Activated naive CD4-positive, alpha-beta T cell treated with anti-CD3 and anti-CD28 coated beads, Interleukin-2, amount 10 ng/mL, durations not matched to agents 5 hours and 36 hours (primary cell): ENCODE data around the gene PEX5. TPM values are rescaled to one million over a fixed set of nuclear protein-coding genes. Genes with fewer than 3 reads are reported as not detected.

Experiments
- total RNA-seq, 2 experiments: library from RNA; stranded (reverse); gene quantifications; one replicate each; pipeline ENCODE4 v1.2.3, GENCODE V29; 2021

PEX5 gene
- 10 to 100 TPM; 19.9 to 22.2 TPM for total RNA-seq

GRCh38 chr12:7189398-7190267, at the start of gene PEX5:
Gene PEX5 (plus strand): TSS chr12:7189686. CDS start chr12:7190378, 692 bp downstream.

Other genes with a start within 250 kb of the PEX5 start
- gene RNU7-1, start 245.9 kb upstream of the PEX5 start, total RNA-seq = not detected
- gene C12orf57, start 245.7 kb upstream of the PEX5 start, total RNA-seq = 100 to 1,000 TPM; 239 to 248 TPM
- gene PTPN6, start 238.3 kb upstream of the PEX5 start, total RNA-seq = 100 to 1,000 TPM; 394 to 402 TPM
- gene PHB2, start 219.0 kb upstream of the PEX5 start, total RNA-seq = 100 to 1,000 TPM; 216 TPM
- gene EMG1, start 218.8 kb upstream of the PEX5 start, total RNA-seq = 10 to 100 TPM; 46.4 to 51.7 TPM
- gene LPCAT3, start 171.2 kb upstream of the PEX5 start, total RNA-seq = 10 to 100 TPM; 34.7 to 37.2 TPM
- 1 to 10 TPM; 1.5 to 1.9 TPM for gene C1S, start 129.0 kb upstream of the PEX5 start, total RNA-seq
- gene C1R, start 97.2 kb upstream of the PEX5 start, total RNA-seq = 1 to 10 TPM; 3.1 TPM
- gene C1RL, start 80.5 kb upstream of the PEX5 start, total RNA-seq = 10 to 100 TPM; 25.9 to 31.3 TPM
- 1 to 10 TPM in 1 of 2 experiments, under 1 TPM in 1; 0.48 to 2.1 TPM for gene RBP5, start 60.8 kb upstream of the PEX5 start, total RNA-seq
- gene CLSTN3, start 59.3 kb upstream of the PEX5 start, total RNA-seq = 100 to 1,000 TPM; 109 to 116 TPM
- gene ACSM4, start 114.4 kb downstream of the PEX5 start, total RNA-seq = not detected